ENCODE results near the gene SCLT1.

SCLT1 gene

GRCh38 chr4:128866691-128867090 is 226.6 kb downstream of the SCLT1 start:
- no peak for DNase-seq

GRCh38 chr4:128866269-128866668 is 227.1 kb downstream of the SCLT1 start:
- DNase-seq: no peak

GRCh38 chr4:128865132-128865531 is 228.2 kb downstream of the SCLT1 start:
- DNase-seq: no peak

- DNase-seq: peak in 1 of 2 donors; percentile 30
Measured at GRCh38 chr4:128863312-128864075, 229.8 kb downstream of the SCLT1 start.

GRCh38 chr4:128862608-128863311 is 230.6 kb downstream of the SCLT1 start:
- no peak for DNase-seq

GRCh38 chr4:128861856-128862518 is 231.4 kb downstream of the SCLT1 start:
- no peak for DNase-seq

- no peak for DNase-seq
Measured at GRCh38 chr4:128859887-128860677, 233.3 kb downstream of the SCLT1 start.

- DNase-seq: no peak
Measured at GRCh38 chr4:128858879-128859671, 234.3 kb downstream of the SCLT1 start.

- no peak for DNase-seq
Measured at GRCh38 chr4:128856246-128856645, 237.1 kb downstream of the SCLT1 start.

GRCh38 chr4:128855621-128856020 is 237.7 kb downstream of the SCLT1 start:
- no peak for DNase-seq

GRCh38 chr4:128854433-128854832 is 238.9 kb downstream of the SCLT1 start:
- peak in 1 of 2 donors; percentile 48 for DNase-seq

GRCh38 chr4:128853741-128854140 is 239.6 kb downstream of the SCLT1 start:
- no peak for DNase-seq

GRCh38 chr4:128850252-128850651 is 243.1 kb downstream of the SCLT1 start:
- no peak for DNase-seq

GRCh38 chr4:128848461-128848860 is 244.9 kb downstream of the SCLT1 start:
- DNase-seq: no peak

- peak in 1 of 2 donors; percentile 29 for DNase-seq
Measured at GRCh38 chr4:128847082-128847724, 246.1 kb downstream of the SCLT1 start.

GRCh38 chr4:128846063-128846462 is 247.3 kb downstream of the SCLT1 start:
- DNase-seq: no peak

- no peak for DNase-seq
Measured at GRCh38 chr4:128844931-128845330, 248.4 kb downstream of the SCLT1 start.

- DNase-seq: no peak
Measured at GRCh38 chr4:128841402-128841801, 251.9 kb downstream of the SCLT1 start.

- DNase-seq: no peak
Measured at GRCh38 chr4:128840711-128841318, 252.5 kb downstream of the SCLT1 start.

GRCh38 chr4:128837679-128838078 is 255.7 kb downstream of the SCLT1 start:
- DNase-seq: no peak

- DNase-seq: no peak
Measured at GRCh38 chr4:128837198-128837597, 256.1 kb downstream of the SCLT1 start.

Data from bone marrow (tissue), 2 donors.